Smooth muscle cell (in vitro differentiated cells): ENCODE data around the gene CPVL. TPM values are rescaled to one million over a fixed set of nuclear protein-coding genes. Genes with fewer than 3 reads are reported as not detected.

Source experiments
- DNase-seq: peaks from one replicate; lab custom pipeline; 2025; ENCODE audit not compliant: unreplicated experiment; lab: John Stamatoyannopoulos, UW
- H2AFZ ChIP-seq: fragments of 200-600 bp; sonication (generic); 2 replicates; pipeline ENCODE4 v1.6.0; 2016; ENCODE audit warnings: antibody characterized with exemption, low read depth, mild to moderate bottlenecking
- H3F3A ChIP-seq: fragments of 200-600 bp; sonication (generic); 2 replicates; pipeline ENCODE4 v1.6.0; 2017; ENCODE audit warnings: antibody characterized with exemption, low read depth
- H3K27ac ChIP-seq: fragments of 200-600 bp; sonication (generic); 2 replicates; pipeline ENCODE4 v1.5.1; 2016; ENCODE audit warnings: low read depth, mild to moderate bottlenecking
- H3K27me3 ChIP-seq: fragments of 200-600 bp; sonication (generic); 2 replicates; pipeline ENCODE4 v1.6.1; 2016; ENCODE audit warnings: low read depth, mild to moderate bottlenecking
- H3K36me3 ChIP-seq: fragments of 200-600 bp; sonication (generic); 2 replicates; pipeline ENCODE4 v1.5.1; 2016; ENCODE audit warnings: low read depth
- H3K4me1 ChIP-seq: fragments of 200-600 bp; sonication (generic); 2 replicates; pipeline ENCODE4 v1.5.1; 2016; ENCODE audit warnings: low read depth
- H3K4me2 ChIP-seq: fragments of 200-600 bp; sonication (generic); 2 replicates; pipeline ENCODE4 v1.6.0; 2016; ENCODE audit warnings: mild to moderate bottlenecking
- H3K4me3 ChIP-seq: fragments of 200-600 bp; sonication (generic); 2 replicates; pipeline ENCODE4 v1.5.1; 2016; ENCODE audit warnings: mild to moderate bottlenecking
- H3K79me2 ChIP-seq: fragments of 200-600 bp; sonication (generic); 2 replicates; pipeline ENCODE4 v1.6.0; 2016; ENCODE audit warnings: low read depth, mild to moderate bottlenecking
- H3K9ac ChIP-seq: fragments of 200-600 bp; sonication (generic); 2 replicates; pipeline ENCODE4 v1.6.0; 2016; ENCODE audit warnings: low read depth
- H3K9me3 ChIP-seq: fragments of 200-600 bp; sonication (generic); replicated peaks from 2 replicates; pipeline ENCODE4 v1.5.1; 2016; ENCODE audit warnings: low read depth
- H4K20me1 ChIP-seq: fragments of 200-600 bp; sonication (generic); 2 replicates; pipeline ENCODE4 v1.6.0; 2016; ENCODE audit warnings: low read depth
- WGBS: methylation state at CpG from one replicate; pipeline ENCODE4 v1.1.7; 2016; ENCODE audit warnings: low lambda C conversion rate; 5-methylcytosine and 5-hydroxymethylcytosine counted together
- polyA plus RNA-seq: library from polyadenylated mRNA; unstranded; fragments of >200 nt; fragmentation: Nextera tagmentation; extraction: Ambion mirVana; gene quantifications from 2 replicates; pipeline ENCODE4 v1.2.1, GENCODE V29; 2016
- total RNA-seq: library from RNA; depleted of rRNA; stranded (reverse); fragments of >200 nt; gene quantifications from 2 replicates; pipeline ENCODE4 v1.2.3, GENCODE V29; 2014
- TF ChIP-seq, protein P1 (sequence below): fragments of 200-600 bp; sonication (generic); IDR thresholded peaks from 2 replicates; pipeline ENCODE4 v1.5.1; 2017; ENCODE audit warnings: borderline replicate concordance, mild to moderate bottlenecking, antibody characterized with exemption; ENCODE audit not compliant: insufficient read depth, poor library complexity, severe bottlenecking

Gene CPVL
- total and polyA plus RNA-seq, 2 experiments from 2014 or later = 7.2 to 29.8 TPM

DNA sequence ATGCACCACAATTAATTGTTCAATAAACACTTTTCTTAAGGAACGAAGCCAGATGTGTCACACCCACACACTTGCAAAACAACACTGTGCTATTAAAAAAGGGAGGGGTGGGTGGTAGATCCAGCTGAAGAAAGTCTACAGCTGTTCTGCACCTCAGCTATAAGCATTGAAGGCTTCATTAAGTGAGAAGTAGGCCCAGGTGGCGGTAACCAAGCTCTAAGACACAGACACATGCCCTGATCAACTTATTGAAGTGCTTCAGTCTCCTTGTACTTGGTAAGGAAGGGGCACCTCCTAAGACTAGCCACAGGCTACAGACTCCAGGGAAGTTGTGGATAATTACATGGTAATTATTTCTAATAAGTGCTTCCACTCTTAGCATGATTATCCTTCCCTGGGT is 4.5 kb upstream of the CPVL start:
- 79% methylated on average over 2 of the region's 2 CpGs for WGBS
- H3K79me2 ChIP-seq = no peaks in the 10 kb centered on the region
- no peak overlapping the region for H3K4me2 ChIP-seq
- no peak overlapping the region for H3K9ac ChIP-seq
- no peaks in the 10 kb centered on the region for H3K36me3 ChIP-seq
- no peak overlapping the region for H3K27ac ChIP-seq
- H4K20me1 ChIP-seq = no peaks in the 10 kb centered on the region
- no peak overlapping the region for H3K4me3 ChIP-seq
- no peaks in the 10 kb centered on the region for H3F3A ChIP-seq
- H3K9me3 ChIP-seq = no peaks in the 10 kb centered on the region
- no peak for DNase-seq
- TF ChIP-seq, protein P1, sequence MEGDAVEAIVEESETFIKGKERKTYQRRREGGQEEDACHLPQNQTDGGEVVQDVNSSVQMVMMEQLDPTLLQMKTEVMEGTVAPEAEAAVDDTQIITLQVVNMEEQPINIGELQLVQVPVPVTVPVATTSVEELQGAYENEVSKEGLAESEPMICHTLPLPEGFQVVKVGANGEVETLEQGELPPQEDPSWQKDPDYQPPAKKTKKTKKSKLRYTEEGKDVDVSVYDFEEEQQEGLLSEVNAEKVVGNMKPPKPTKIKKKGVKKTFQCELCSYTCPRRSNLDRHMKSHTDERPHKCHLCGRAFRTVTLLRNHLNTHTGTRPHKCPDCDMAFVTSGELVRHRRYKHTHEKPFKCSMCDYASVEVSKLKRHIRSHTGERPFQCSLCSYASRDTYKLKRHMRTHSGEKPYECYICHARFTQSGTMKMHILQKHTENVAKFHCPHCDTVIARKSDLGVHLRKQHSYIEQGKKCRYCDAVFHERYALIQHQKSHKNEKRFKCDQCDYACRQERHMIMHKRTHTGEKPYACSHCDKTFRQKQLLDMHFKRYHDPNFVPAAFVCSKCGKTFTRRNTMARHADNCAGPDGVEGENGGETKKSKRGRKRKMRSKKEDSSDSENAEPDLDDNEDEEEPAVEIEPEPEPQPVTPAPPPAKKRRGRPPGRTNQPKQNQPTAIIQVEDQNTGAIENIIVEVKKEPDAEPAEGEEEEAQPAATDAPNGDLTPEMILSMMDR = no peak
- peaks cover 5% of the 10 kb centered on the region for H3K27me3 ChIP-seq
- peaks cover 1% of the 10 kb centered on the region for H3K4me1 ChIP-seq
- no peak overlapping the region for H2AFZ ChIP-seq

- 95% methylated on average over 12 of the region's 12 CpGs for WGBS
- no peaks in the 10 kb centered on the region for H4K20me1 ChIP-seq
- DNase-seq = no peak
- no peak overlapping the region for H3K9ac ChIP-seq
- no peaks in the 10 kb centered on the region for H3K36me3 ChIP-seq
- no peak overlapping the region for H2AFZ ChIP-seq
- H3K9me3 ChIP-seq = no peaks in the 10 kb centered on the region
- TF ChIP-seq, protein P1 = no peak
- no peak overlapping the region for H3K27ac ChIP-seq
- H3K27me3 ChIP-seq = peaks cover 23% of the 10 kb centered on the region
- H3K4me2 ChIP-seq = no peak overlapping the region
- no peaks in the 10 kb centered on the region for H3F3A ChIP-seq
- H3K79me2 ChIP-seq = no peaks in the 10 kb centered on the region
- peaks cover 7% of the 10 kb centered on the region for H3K4me1 ChIP-seq
- H3K4me3 ChIP-seq = no peak overlapping the region
These were observed 2.7 kb upstream of the CPVL start for GRCh38 chr7:29149036-29149435.

- Histone ChIP-seq H3K9ac (no peak overlapping the region), H4K20me1 (no peaks in the 10 kb centered on the region), H3K9me3 (no peaks in the 10 kb centered on the region), H3K27me3 (peaks cover 34% of the 10 kb centered on the region), H3F3A (no peaks in the 10 kb centered on the region), H3K4me2 (no peak overlapping the region), H3K36me3 (no peaks in the 10 kb centered on the region), H3K4me3 (no peak overlapping the region), H3K4me1 (peaks cover 7% of the 10 kb centered on the region), H3K79me2 (no peaks in the 10 kb centered on the region), H2AFZ (no peak overlapping the region), H3K27ac (no peak overlapping the region)
- TF ChIP-seq, protein P1 = no peak
- no peak for DNase-seq
- WGBS = 92% methylated on average over 4 of the region's 4 CpGs
These were observed 1.5 kb upstream of the CPVL start for GRCh38 chr7:29147821-29148220.

DNA sequence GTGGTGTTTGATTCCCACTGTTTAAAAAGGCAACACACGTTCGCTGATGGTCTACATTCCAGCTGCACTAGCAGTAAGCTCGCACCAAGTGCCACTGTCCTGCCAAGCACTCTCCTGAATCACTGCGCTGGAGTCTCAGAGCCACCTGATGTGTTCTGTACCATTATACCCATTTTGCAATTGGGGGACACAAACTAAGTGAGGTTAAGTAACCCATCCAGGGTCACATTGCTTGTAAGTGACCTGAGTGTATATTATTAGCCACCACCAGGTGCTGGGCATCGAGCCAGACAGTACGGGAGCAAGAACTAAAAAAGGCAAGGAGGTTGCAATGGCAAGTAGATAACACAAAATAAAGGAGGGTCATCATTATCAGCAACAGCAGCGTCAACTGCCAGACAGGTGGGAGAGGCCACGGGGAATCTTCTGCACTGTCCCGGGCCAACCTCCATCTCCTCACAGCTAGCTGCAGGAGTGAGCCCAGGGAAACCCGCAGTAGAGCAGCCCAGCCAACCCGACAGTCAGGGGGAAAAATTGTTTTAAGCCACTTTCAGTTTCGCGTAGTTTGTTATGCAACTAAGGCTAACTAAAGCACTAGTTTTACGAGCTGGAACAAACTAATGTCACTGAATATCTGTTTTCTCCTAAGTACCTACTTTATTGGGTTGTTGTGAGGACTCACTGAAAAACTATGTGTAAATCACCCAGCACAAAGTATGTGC is 712 bp upstream of the CPVL start:
- Histone ChIP-seq H3K9me3 (no peaks in the 10 kb centered on the region), H3K36me3 (no peaks in the 10 kb centered on the region), H2AFZ (no peak overlapping the region), H3K4me2 (peak overlapping the region; percentile 85), H3K9ac (no peak overlapping the region), H3K27ac (no peak overlapping the region), H3K79me2 (no peaks in the 10 kb centered on the region), H4K20me1 (no peaks in the 10 kb centered on the region), H3F3A (no peaks in the 10 kb centered on the region), H3K4me1 (peaks cover 7% of the 10 kb centered on the region), H3K4me3 (peak overlapping the region; percentile 54), H3K27me3 (peaks cover 36% of the 10 kb centered on the region)
- TF ChIP-seq, protein P1 = no peak
- DNase-seq = no peak
- 35% methylated on average over 14 of the region's 14 CpGs for WGBS
